Mammary epithelial cell (primary cell): ENCODE measurements around the gene TRHDE.

Experiments
- EZH2 ChIP-seq: IDR thresholded peaks from 2 replicates; pipeline ENCODE4 v1.6.1; 2012; ENCODE audit warnings: low read length, inconsistent platforms, borderline replicate concordance
- TF ChIP-seq, protein P1 (sequence below), 2 donors: IDR thresholded peaks in 1 of 2; conservative IDR thresholded peaks in 1 of 2; 2 replicates each; pipeline ENCODE4 v1.5.1; 2011 to 2012; ENCODE audit warnings: inconsistent platforms in 2 of 2, low read length in 2 of 2, mild to moderate bottlenecking in 2 of 2, control low read depth in 1 of 2, low read depth in 1 of 2; ENCODE audit not compliant: insufficient read depth in 1 of 2; ENCODE audit errors: extremely low read depth in 1 of 2

DNA sequence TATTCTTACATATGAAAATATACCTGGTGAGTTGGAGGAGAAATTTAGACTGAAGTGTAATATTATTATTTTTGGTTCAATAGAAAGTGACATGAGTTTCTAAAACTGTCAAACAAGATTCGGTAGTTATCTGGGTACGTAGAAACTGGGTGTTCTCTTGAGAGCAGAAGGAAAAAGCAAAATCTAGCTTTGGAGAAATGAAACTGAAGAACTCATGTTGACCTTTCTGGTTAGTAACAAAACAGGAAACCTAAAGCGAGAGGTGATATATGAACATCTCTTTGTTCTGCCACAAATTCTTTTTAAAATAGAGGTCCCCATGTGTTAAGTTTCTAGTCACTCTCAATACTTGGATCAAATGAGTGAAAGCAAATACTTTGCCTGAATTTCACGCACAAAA lies 401.7 kb downstream of the TRHDE start:
- no peak for TF ChIP-seq EZH2
- TF ChIP-seq, protein P1, sequence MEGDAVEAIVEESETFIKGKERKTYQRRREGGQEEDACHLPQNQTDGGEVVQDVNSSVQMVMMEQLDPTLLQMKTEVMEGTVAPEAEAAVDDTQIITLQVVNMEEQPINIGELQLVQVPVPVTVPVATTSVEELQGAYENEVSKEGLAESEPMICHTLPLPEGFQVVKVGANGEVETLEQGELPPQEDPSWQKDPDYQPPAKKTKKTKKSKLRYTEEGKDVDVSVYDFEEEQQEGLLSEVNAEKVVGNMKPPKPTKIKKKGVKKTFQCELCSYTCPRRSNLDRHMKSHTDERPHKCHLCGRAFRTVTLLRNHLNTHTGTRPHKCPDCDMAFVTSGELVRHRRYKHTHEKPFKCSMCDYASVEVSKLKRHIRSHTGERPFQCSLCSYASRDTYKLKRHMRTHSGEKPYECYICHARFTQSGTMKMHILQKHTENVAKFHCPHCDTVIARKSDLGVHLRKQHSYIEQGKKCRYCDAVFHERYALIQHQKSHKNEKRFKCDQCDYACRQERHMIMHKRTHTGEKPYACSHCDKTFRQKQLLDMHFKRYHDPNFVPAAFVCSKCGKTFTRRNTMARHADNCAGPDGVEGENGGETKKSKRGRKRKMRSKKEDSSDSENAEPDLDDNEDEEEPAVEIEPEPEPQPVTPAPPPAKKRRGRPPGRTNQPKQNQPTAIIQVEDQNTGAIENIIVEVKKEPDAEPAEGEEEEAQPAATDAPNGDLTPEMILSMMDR (conservative IDR thresholded peaks at IDR 0.05 in 1 of 2, IDR thresholded peaks at IDR 0.05 in 1 of 2; ENCODE audit: extremely low read depth in 1 of 2, insufficient read depth in 1 of 2, low read depth in 1 of 2, low read length in 2 of 2), result no peak
